Tibial artery (tissue), 4 donors: ENCODE measurements around the gene CEBPG.

Experiments
- DNase-seq, 2 donors: peaks; one replicate each; pipeline ENCODE4 v3.0.0-alpha.2; 2019
- H3K27ac ChIP-seq, 2 donors: fragments of 200-600 bp; sonication (generic) in 1 of 2; 1 replicate in 1 of 2; 2 replicates in 1 of 2; pipeline ENCODE4 v1.5.1; 2018 to 2019; ENCODE audit warnings: mild to moderate bottlenecking in 1 of 2
- H3K27me3 ChIP-seq, 2 donors: fragments of 200-600 bp; sonication (generic) in 1 of 2; one replicate each; pipeline versions ENCODE4 v1.5.1 to v1.6.0; 2016 to 2019
- H3K36me3 ChIP-seq, 3 donors: fragments of 200-600 bp; sonication (generic) in 2 of 3; one replicate each; pipeline ENCODE4 v1.5.1; 2016 to 2019; ENCODE audit warnings: mild to moderate bottlenecking in 2 of 3
- H3K4me1 ChIP-seq, 4 donors: fragments of 200-600 bp; sonication (generic) in 2 of 4; 1 replicate in 3 of 4; 2 replicates in 1 of 4; pipeline ENCODE4 v1.5.1; 2016 to 2019
- H3K4me3 ChIP-seq, 2 donors: fragments of 200-600 bp; sonication (generic) in 1 of 2; 1 replicate in 1 of 2; 2 replicates in 1 of 2; pipeline ENCODE4 v1.5.1; 2018 to 2019; ENCODE audit warnings: mild to moderate bottlenecking in 2 of 2
- H3K9me3 ChIP-seq, 3 donors: fragments of 200-600 bp; sonication (generic) in 1 of 3; one replicate each; pipeline ENCODE4 v1.5.1; 2016 to 2019
- CTCF ChIP-seq, 2 experiments: fragments of 200-600 bp in 1 of 2; fragments of 450-650 bp in 1 of 2; IDR thresholded peaks; one replicate each; pipeline ENCODE4 v1.5.1; 2017 to 2019; ENCODE audit warnings: antibody characterized with exemption in 2 of 2, mild to moderate bottlenecking in 1 of 2, moderate library complexity in 1 of 2
- intact Hi-C: fragments of 100-400 bp; cut with DNase I; formaldehyde crosslinking; loops from one replicate; pipeline ENCODE4 v1.15.0; 2023; ENCODE audit warnings: low total_unique reads

The CEBPG gene

GRCh38 chr19:33332248-33332647 is 41.3 kb upstream of the CEBPG start:
- Histone ChIP-seq H3K27me3 (peaks cover 0 to 17% of the 10 kb centered on the region in 2 donors), H3K4me3 (no peak overlapping the region), H3K9me3 (no peaks in the 10 kb centered on the region), H3K4me1 (no peaks in the 10 kb centered on the region), H3K36me3 (no peaks in the 10 kb centered on the region), H3K27ac (no peak overlapping the region)
- peak in 1 of 2 donors; percentile 39 for DNase-seq
- TF ChIP-seq CTCF (IDR thresholded peaks at IDR 0.05) = no peak
- intact Hi-C loops = no loop called here

- no peaks in the 10 kb centered on the region for H3K4me1 ChIP-seq
- H3K4me3 ChIP-seq = no peak overlapping the region
- intact Hi-C loops = no loop called here
- no peak for DNase-seq
- no peaks in the 10 kb centered on the region for H3K9me3 ChIP-seq
- no peaks in the 10 kb centered on the region for H3K36me3 ChIP-seq
- no peak for TF ChIP-seq CTCF (IDR thresholded peaks at IDR 0.05)
- peaks cover 0 to 17% of the 10 kb centered on the region in 2 donors for H3K27me3 ChIP-seq
- no peak overlapping the region for H3K27ac ChIP-seq
Measured at GRCh38 chr19:33333151-33333550, 40.4 kb upstream of the CEBPG start.

GRCh38 chr19:33333642-33334041 is 39.9 kb upstream of the CEBPG start:
- Histone ChIP-seq H3K9me3 (no peaks in the 10 kb centered on the region), H3K27ac (no peak overlapping the region), H3K36me3 (no peaks in the 10 kb centered on the region), H3K27me3 (peaks cover 0 to 15% of the 10 kb centered on the region in 2 donors), H3K4me1 (no peaks in the 10 kb centered on the region), H3K4me3 (no peak overlapping the region)
- no peak for DNase-seq
- no peak for TF ChIP-seq CTCF (IDR thresholded peaks at IDR 0.05)
- intact Hi-C loops = no loop called here

GRCh38 chr19:33334271-33334670 is 39.2 kb upstream of the CEBPG start:
- no peaks in the 10 kb centered on the region for H3K4me1 ChIP-seq
- H3K36me3 ChIP-seq = no peaks in the 10 kb centered on the region
- H3K27me3 ChIP-seq = peaks cover 0 to 10% of the 10 kb centered on the region in 2 donors
- no peak for DNase-seq
- TF ChIP-seq CTCF (IDR thresholded peaks at IDR 0.05) = no peak
- no peak overlapping the region for H3K4me3 ChIP-seq
- H3K27ac ChIP-seq = no peak overlapping the region
- no peaks in the 10 kb centered on the region for H3K9me3 ChIP-seq
- intact Hi-C loops = no loop called here

- no peak for TF ChIP-seq CTCF (IDR thresholded peaks at IDR 0.05)
- Histone ChIP-seq H3K27me3 (peaks cover 0 to 10% of the 10 kb centered on the region in 2 donors), H3K36me3 (no peaks in the 10 kb centered on the region), H3K9me3 (no peaks in the 10 kb centered on the region), H3K4me1 (no peaks in the 10 kb centered on the region), H3K27ac (no peak overlapping the region), H3K4me3 (no peak overlapping the region)
- intact Hi-C loops = no loop called here
- no peak for DNase-seq
Measured at GRCh38 chr19:33335446-33335845, 38.1 kb upstream of the CEBPG start.
